SK-N-SH treated with all-trans-retinoic acid at 6 μM for 48 hours (cell line): ENCODE measurements around the gene TIMM10B.

Experiments used
- ATAC-seq: fragments of 200-7000 bp; cut with Tn5 transposase; 3 replicates; pipeline ENCODE4 v1.9.1; 2020; ENCODE audit warnings: mild to moderate bottlenecking, moderate library complexity
- ARNTL ChIP-seq: fragments of 450-650 bp; formaldehyde crosslinking; IDR thresholded peaks from 2 replicates; pipeline ENCODE4 v1.5.0; 2020; ENCODE audit warnings: low read depth, mild to moderate bottlenecking, moderate library complexity, borderline replicate concordance
- BACH2 ChIP-seq: fragments of 250-450 bp; sonication (Bioruptor Pico); IDR thresholded peaks from 2 replicates; pipeline ENCODE4 v1.9.0; 2021; ENCODE audit warnings: mild to moderate bottlenecking, borderline replicate concordance
- CSDC2 ChIP-seq: fragments of 250-450 bp; sonication (Bioruptor Pico); IDR thresholded peaks from 2 replicates; pipeline ENCODE4 v1.5.0; 2020; ENCODE audit warnings: mild to moderate bottlenecking, moderate library complexity
- ESRRG ChIP-seq: fragments of 250-450 bp; sonication (Bioruptor Pico); IDR thresholded peaks from 2 replicates; pipeline ENCODE4 v1.6.1; 2021; ENCODE audit warnings: mild to moderate bottlenecking
- GLIS3 ChIP-seq: fragments of 250-450 bp; sonication (Bioruptor Pico); IDR thresholded peaks from 2 replicates; pipeline ENCODE4 v1.5.0; 2020; ENCODE audit warnings: mild to moderate bottlenecking, moderate library complexity
- ISL1 ChIP-seq: fragments of 250-450 bp; sonication (Bioruptor Pico); IDR thresholded peaks from 2 replicates; pipeline ENCODE4 v2.1.2; 2022; ENCODE audit warnings: mild to moderate bottlenecking, moderate library complexity
- PPARA ChIP-seq: fragments of 250-450 bp; sonication (Bioruptor Pico); IDR thresholded peaks from 2 replicates; pipeline ENCODE4 v1.5.0; 2020; ENCODE audit warnings: mild to moderate bottlenecking, borderline replicate concordance
- RARB ChIP-seq: fragments of 250-450 bp; sonication (Bioruptor Pico); IDR thresholded peaks from 2 replicates; pipeline ENCODE4 v1.8.0; 2021; ENCODE audit warnings: mild to moderate bottlenecking, moderate library complexity
- SNAI2 ChIP-seq: fragments of 250-450 bp; sonication (Bioruptor Pico); IDR thresholded peaks from 2 replicates; pipeline ENCODE4 v1.5.0; 2020; ENCODE audit warnings: mild to moderate bottlenecking, moderate library complexity
- TCF4 ChIP-seq: fragments of 250-450 bp; sonication (Bioruptor Pico); IDR thresholded peaks from 2 replicates; pipeline ENCODE4 v1.8.0; 2021; ENCODE audit warnings: mild to moderate bottlenecking, moderate library complexity, borderline replicate concordance
- ZFP3 ChIP-seq: fragments of 250-450 bp; sonication (Bioruptor Pico); IDR thresholded peaks from 2 replicates; pipeline ENCODE4 v1.5.0; 2020; ENCODE audit warnings: mild to moderate bottlenecking, moderate library complexity
- ZFP30 ChIP-seq: fragments of 450-650 bp; formaldehyde crosslinking; IDR thresholded peaks from 2 replicates; pipeline ENCODE4 v1.5.0; 2022; ENCODE audit warnings: mild to moderate bottlenecking, moderate library complexity
- ZNF565 ChIP-seq: fragments of 450-650 bp; formaldehyde crosslinking; conservative IDR thresholded peaks from 2 replicates; pipeline ENCODE4 v1.5.0; 2020; ENCODE audit warnings: low read depth, mild to moderate bottlenecking, moderate library complexity
- ZNF70 ChIP-seq: fragments of 450-650 bp; formaldehyde crosslinking; IDR thresholded peaks from 2 replicates; pipeline ENCODE4 v1.5.0; 2020; ENCODE audit warnings: mild to moderate bottlenecking, moderate library complexity
- ZNF8 ChIP-seq: fragments of 450-650 bp; formaldehyde crosslinking; IDR thresholded peaks from 2 replicates; pipeline ENCODE4 v1.5.0; 2020; ENCODE audit warnings: mild to moderate bottlenecking, moderate library complexity
- TF ChIP-seq, protein P1 (sequence below): fragments of 250-450 bp; sonication (Bioruptor Pico); IDR thresholded peaks from 2 replicates; pipeline ENCODE4 v1.8.0; 2020; ENCODE audit warnings: mild to moderate bottlenecking, moderate library complexity, borderline replicate concordance
- TF ChIP-seq, protein P2 (sequence below): fragments of 250-450 bp; sonication (Bioruptor Pico); IDR thresholded peaks from 2 replicates; pipeline ENCODE4 v1.5.1; 2020; ENCODE audit warnings: low read depth, mild to moderate bottlenecking, moderate library complexity
- TF ChIP-seq, protein P3 (sequence below): fragments of 250-450 bp; sonication (Bioruptor Pico); IDR thresholded peaks from 2 replicates; pipeline ENCODE4 v1.8.0; 2021; ENCODE audit warnings: low read depth, mild to moderate bottlenecking, moderate library complexity, borderline replicate concordance

The TIMM10B gene

DNA sequence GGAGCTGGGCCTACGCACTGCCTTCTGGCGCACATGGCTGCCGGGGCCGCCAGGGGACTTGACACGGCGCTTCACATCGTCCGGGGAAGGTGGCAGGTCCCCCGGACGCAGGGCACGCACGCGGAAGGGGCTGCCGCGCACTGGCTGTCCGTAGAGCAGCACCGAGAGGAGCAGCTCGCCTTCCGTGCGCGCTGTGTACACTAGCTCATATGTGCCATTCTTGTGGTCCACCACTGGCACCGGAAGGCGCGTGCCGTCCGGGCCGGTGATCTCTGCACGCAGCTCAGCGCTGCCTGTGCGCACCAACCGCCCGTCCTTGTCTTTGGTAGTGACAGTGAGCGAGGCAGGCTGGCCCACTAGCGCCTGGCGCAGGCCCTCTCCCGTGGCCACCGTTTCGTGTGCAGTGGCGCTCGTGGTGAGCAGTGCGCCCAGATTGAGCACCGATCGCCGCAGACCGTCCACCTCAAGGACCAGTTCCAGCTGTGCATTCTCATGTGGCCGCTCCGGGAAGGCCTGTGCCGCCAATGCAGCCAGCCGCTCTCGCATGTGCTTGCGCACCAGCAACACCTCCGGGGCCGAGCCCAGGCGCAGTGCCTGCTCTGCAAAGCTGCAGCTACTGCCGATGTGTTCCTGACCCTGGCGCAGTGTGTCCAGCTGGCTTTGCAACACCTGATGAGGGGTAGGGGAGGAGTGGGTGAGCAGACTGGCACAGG lies 24.8 kb upstream of the TIMM10B start (continued):
- no peak for TF ChIP-seq SNAI2 (CRISPR knock-in tag)
- no peak for TF ChIP-seq ZNF70 (CRISPR knock-in tag)

DNA sequence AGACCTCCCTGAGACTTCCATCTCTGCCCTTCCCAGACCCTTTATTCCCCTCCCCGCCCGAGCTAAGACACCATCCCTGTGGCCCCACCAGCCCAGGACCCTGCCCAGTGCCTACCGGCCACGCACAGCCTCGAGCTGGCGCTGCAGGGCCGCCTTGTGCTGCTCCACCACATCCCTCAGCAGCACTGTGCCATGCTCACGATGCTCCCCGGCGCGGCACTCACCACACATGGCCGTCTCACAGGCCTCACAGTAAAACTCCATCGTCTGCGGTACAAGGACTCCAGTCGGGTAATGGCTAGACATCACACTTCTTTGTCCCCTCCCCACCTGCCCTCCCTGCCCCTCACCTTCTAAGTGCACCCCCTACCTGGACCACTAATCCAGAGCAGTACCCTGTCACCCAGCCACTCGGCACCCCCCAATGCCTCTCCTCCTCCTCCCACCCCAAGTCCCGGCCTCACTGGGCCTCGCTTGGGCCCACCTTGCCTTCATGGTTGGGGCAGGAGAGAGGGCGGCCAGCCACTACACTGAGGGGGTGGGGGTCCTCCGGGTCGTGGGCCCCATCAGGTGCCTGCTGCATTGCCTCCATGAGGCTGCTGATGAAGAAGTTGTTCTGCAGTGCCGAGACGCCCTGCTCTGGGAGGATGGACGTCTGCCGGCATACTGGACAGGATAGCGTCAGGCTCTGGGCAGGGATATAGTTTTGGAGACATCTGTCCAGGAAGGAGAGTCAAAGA lies 23.6 kb upstream of the TIMM10B start:
- TF ChIP-seq GLIS3 (CRISPR knock-in tag), result no peak
- no peak for TF ChIP-seq TCF4 (CRISPR knock-in tag)
- TF ChIP-seq, all 23 proteins: peak for 0
- ATAC-seq, result no peak

DNA sequence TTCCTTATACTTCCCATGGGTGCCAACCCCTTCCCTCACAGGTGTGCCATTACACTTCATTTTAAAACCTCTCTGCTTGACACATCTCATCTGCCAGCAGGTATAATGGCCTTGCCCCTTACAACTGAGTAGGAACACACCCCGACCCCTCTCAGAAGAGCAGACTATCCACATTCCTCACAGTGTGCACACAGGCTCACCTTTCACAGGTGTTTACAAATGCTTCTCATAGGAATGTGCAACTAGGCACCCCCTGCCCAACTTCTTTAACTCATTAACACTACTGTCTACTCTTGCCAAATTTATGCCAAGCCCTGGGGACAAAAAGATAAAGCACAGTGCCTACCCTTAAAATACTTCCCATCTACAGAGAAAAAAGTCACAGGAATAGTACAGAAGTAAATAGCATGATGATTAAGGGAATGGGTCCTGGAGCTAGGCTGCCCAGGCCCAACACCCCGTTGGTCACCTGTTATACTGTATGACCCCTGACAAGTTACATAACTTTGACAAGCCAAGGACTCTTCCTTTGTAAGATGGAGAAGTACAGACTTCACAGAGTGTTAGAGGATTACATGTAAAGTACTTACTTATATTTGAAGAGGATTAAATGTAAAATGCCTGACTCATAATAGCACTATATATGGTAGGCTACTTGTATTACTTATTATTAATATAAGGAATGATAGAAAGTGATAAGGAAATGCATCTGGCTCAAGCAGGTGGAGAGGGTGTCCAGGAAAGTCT lies 22.8 kb upstream of the TIMM10B start:
- no peak for TF ChIP-seq ZNF8 (CRISPR knock-in tag)
- TF ChIP-seq ESRRG (CRISPR knock-in tag), result no peak
- TF ChIP-seq, protein P1, sequence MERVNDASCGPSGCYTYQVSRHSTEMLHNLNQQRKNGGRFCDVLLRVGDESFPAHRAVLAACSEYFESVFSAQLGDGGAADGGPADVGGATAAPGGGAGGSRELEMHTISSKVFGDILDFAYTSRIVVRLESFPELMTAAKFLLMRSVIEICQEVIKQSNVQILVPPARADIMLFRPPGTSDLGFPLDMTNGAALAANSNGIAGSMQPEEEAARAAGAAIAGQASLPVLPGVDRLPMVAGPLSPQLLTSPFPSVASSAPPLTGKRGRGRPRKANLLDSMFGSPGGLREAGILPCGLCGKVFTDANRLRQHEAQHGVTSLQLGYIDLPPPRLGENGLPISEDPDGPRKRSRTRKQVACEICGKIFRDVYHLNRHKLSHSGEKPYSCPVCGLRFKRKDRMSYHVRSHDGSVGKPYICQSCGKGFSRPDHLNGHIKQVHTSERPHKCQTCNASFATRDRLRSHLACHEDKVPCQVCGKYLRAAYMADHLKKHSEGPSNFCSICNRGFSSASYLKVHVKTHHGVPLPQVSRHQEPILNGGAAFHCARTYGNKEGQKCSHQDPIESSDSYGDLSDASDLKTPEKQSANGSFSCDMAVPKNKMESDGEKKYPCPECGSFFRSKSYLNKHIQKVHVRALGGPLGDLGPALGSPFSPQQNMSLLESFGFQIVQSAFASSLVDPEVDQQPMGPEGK, result no peak
- TF ChIP-seq ZNF70 (CRISPR knock-in tag), result no peak
- TF ChIP-seq ZNF565, result no peak
- ATAC-seq, result no peak

DNA sequence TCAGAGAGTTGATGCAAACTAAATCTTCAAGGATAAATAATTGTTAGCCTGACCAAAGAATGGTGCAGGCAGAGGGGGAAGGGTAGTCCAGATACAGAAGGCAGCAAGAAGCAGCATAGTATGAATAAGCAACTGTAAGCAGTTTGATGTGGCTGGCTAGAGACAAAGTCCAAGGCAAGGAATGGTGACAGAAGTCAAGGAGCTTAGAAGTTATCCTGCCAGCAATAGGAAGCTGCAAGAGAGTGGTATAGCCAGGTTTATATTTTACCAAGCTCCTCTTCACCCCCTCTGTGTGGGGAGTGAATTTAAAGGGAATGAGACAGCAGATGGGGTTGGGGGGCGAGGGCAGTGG lies 22.2 kb upstream of the TIMM10B start:
- ATAC-seq, result no peak
- no peak for TF ChIP-seq ZNF70 (CRISPR knock-in tag)
- no peak for TF ChIP-seq ZFP3 (CRISPR knock-in tag)
- no peak for TF ChIP-seq CSDC2 (CRISPR knock-in tag)
- TF ChIP-seq ZNF565, result no peak
- TF ChIP-seq, protein P2, sequence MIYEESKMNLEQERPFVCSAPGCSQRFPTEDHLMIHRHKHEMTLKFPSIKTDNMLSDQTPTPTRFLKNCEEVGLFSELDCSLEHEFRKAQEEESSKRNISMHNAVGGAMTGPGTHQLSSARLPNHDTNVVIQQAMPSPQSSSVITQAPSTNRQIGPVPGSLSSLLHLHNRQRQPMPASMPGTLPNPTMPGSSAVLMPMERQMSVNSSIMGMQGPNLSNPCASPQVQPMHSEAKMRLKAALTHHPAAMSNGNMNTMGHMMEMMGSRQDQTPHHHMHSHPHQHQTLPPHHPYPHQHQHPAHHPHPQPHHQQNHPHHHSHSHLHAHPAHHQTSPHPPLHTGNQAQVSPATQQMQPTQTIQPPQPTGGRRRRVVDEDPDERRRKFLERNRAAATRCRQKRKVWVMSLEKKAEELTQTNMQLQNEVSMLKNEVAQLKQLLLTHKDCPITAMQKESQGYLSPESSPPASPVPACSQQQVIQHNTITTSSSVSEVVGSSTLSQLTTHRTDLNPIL (CRISPR knock-in tag), result no peak
- TF ChIP-seq ARNTL (CRISPR knock-in tag), result no peak
- TF ChIP-seq ZNF8 (CRISPR knock-in tag), result no peak
- TF ChIP-seq, protein P3, sequence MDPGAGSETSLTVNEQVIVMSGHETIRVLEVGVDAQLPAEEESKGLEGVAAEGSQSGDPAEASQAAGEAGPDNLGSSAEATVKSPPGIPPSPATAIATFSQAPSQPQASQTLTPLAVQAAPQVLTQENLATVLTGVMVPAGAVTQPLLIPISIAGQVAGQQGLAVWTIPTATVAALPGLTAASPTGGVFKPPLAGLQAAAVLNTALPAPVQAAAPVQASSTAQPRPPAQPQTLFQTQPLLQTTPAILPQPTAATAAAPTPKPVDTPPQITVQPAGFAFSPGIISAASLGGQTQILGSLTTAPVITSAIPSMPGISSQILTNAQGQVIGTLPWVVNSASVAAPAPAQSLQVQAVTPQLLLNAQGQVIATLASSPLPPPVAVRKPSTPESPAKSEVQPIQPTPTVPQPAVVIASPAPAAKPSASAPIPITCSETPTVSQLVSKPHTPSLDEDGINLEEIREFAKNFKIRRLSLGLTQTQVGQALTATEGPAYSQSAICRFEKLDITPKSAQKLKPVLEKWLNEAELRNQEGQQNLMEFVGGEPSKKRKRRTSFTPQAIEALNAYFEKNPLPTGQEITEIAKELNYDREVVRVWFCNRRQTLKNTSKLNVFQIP, result no peak

DNA sequence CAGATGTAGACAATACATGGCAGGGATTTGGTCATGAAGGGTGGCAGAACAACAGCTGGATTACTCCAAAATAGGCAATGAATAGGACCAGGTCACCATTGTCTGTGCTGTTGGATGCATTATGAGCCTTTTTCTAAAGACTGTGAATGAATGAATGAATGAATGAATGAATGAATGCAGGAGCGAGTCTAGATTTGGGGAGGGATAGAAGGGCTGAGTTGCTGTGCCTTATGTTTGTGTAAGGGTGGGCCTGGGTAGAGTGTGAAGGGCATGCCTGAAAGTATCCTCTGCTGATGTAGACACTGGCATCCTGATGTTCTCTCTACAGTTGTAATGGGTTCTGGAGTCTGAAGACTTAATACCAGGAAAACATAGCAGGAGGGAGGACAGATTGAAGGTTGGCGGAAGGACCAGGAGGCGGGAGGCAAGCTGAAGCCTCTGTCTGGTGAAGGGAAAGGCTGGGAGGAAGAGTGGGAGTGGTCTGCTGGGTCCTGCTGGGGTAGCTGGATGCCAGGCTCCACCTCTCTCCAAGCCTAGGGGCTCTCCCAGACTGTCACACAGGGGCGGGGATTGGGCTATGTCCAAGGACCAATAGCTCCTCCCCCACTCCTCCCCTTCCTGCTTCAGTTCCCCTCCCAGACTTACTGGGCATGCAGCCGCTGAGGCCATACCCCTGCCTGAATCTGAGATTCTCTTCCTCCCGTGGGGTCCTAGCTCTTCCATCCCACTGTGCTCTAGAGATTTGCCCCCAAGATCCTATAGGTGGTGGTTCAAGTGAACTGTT lies 12.4 kb upstream of the TIMM10B start:
- peak; percentile 78 for ATAC-seq
- TF ChIP-seq ZNF8 (CRISPR knock-in tag) (no peak), ZFP30 (no peak), SNAI2 (CRISPR knock-in tag) (no peak), RARB (no peak), BACH2 (CRISPR knock-in tag) (no peak), PPARA (CRISPR knock-in tag) (no peak), GLIS3 (CRISPR knock-in tag) (no peak), ISL1 (CRISPR knock-in tag) (no peak)
- TF ChIP-seq, protein P2 (CRISPR knock-in tag), result no peak
- TF ChIP-seq, protein P3, result no peak
